GM10248 (cell line): ENCODE results near the gene TMEM80.

Source experiments
- CTCF ChIA-PET: fragments of 300-600 bp; sonication (Branson Sonifier 250); formaldehyde crosslinking; extraction: SDS; loops from one replicate; lab custom pipeline; 2021; ENCODE audit warnings: antibody characterized with exemption; lab: Yijun Ruan, JAX
- POLR2A ChIA-PET: fragments of 350-650 bp; sonication (Branson Sonifier 250); formaldehyde crosslinking; extraction: SDS; loops from one replicate; lab custom pipeline; 2020; ENCODE audit warnings: antibody characterized with exemption; lab: Yijun Ruan, JAX
- DNase-seq: peaks from one replicate; pipeline ENCODE4 v3.0.0; 2012; ENCODE audit errors: extremely low spot score
- TF ChIP-seq, protein P1 (sequence below): IDR thresholded peaks from 2 replicates; pipeline ENCODE4 v1.5.1; 2012; ENCODE audit warnings: mild to moderate bottlenecking, low read depth; ENCODE audit errors: extremely low read depth, missing control alignments, control extremely low read depth

The TMEM80 gene

DNA sequence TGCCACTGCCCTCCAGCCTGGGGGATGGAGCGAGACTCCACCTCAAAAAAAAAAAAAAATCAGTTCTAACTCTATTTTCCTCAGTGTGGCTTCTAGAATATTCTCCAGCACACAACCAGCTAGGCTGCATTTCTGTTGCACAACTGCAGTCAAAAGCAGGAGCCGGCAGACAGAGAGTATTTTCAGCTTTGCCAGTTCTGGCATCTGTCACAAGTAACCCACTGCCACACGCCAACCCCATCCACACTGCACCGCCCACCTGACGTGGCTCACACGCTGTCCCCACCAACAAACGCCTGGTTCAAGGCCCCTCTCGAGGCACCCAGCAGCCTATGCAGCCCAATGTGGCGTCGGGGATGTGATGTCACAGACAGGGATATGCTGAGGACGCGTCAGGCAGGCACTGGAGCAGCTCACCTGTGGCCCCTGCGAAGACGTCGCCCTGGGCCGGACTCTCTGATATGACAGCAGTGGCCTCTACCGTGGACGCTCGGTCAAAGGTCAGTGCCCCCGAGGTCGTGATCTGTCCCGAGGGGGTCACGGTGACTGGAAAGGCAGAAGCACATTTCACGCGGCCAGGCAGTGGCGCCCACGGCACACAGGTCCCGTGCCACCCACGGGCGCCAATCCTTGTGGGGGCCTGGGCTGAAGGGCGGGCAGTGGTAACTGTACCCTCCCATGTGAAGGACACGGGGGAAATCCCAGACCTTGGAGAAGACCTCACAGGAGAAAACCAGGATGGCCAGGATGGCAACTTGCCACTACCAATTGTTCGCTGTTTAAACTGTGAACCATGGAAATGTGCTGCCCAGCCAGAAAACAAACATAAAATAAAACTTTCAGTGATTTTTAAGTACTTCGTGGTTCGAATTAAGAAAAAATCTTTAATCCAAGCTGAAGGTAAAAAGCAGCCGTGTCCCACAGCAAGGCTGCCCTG is 16.1 kb upstream of the TMEM80 start:
- no peak for DNase-seq
- ChIA-PET POLR2A (interaction anchor here (0.6 kb wide), 1 partner anchor 435 kb away, joined by 4 read pairs; no protein-coding TSS in a partner anchor), CTCF (interaction anchor here (1.0 to 2.1 kb wide), 5 partner anchors 13 to 64 kb away, joined by 3 to 9 read pairs (median 4); partner anchors contain the start of genes DEAF1 and TMEM80)
- TF ChIP-seq, protein P1, sequence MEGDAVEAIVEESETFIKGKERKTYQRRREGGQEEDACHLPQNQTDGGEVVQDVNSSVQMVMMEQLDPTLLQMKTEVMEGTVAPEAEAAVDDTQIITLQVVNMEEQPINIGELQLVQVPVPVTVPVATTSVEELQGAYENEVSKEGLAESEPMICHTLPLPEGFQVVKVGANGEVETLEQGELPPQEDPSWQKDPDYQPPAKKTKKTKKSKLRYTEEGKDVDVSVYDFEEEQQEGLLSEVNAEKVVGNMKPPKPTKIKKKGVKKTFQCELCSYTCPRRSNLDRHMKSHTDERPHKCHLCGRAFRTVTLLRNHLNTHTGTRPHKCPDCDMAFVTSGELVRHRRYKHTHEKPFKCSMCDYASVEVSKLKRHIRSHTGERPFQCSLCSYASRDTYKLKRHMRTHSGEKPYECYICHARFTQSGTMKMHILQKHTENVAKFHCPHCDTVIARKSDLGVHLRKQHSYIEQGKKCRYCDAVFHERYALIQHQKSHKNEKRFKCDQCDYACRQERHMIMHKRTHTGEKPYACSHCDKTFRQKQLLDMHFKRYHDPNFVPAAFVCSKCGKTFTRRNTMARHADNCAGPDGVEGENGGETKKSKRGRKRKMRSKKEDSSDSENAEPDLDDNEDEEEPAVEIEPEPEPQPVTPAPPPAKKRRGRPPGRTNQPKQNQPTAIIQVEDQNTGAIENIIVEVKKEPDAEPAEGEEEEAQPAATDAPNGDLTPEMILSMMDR, result no peak

DNA sequence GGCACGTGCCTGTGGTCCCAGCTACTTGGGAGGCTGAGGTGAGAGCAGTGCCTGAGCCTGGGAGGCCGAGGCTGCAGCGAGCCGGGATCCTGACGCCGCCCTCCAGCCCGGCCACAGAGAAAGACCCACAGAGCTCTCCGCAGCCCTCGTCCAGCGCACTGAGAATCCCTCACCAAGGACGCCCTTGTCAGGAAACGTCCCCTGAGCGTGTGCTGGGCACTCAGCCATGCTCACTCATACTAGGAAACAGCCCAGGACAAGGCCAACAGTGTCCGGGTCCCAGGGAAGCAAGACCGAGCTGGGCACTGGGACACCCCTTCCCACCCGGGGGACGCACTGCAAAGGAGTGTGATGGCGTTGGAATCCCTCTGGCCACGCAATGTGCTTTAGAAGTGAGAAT is 15.1 kb upstream of the TMEM80 start:
- CTCF ChIA-PET, result interaction anchor here (1.0 to 2.1 kb wide), 3 partner anchors 13 to 64 kb away, joined by 3 to 9 read pairs (median 4); no protein-coding TSS in a partner anchor
- POLR2A ChIA-PET, result no interaction called here
- no peak for DNase-seq
- TF ChIP-seq, protein P1, result no peak

DNA sequence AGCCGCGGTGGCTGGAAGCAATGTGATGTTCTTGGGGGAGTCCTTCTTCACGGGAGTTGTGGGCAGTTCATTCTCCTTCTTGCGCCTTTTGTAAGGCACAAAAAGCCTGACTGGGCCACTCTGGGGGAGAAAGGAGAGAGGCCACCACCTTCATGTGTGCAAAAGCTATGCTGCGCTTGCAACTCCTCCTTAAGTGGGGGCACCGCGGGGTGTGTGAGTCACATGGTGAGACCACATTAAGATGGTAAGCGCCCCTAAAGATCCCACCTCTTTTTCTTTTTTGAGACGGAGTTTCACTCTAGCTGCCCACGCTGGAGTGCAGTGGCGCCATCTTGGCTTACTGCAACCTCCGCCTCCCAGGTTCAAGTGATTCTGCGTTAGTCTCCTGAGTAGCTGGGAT is 14.6 kb upstream of the TMEM80 start:
- CTCF ChIA-PET, result interaction anchor here (1.3 to 2.1 kb wide), 2 partner anchors 8 to 26 kb away, joined by 3 to 7 read pairs; no protein-coding TSS in a partner anchor
- DNase-seq, result no peak
- TF ChIP-seq, protein P1, result no peak
- POLR2A ChIA-PET, result no interaction called here

DNA sequence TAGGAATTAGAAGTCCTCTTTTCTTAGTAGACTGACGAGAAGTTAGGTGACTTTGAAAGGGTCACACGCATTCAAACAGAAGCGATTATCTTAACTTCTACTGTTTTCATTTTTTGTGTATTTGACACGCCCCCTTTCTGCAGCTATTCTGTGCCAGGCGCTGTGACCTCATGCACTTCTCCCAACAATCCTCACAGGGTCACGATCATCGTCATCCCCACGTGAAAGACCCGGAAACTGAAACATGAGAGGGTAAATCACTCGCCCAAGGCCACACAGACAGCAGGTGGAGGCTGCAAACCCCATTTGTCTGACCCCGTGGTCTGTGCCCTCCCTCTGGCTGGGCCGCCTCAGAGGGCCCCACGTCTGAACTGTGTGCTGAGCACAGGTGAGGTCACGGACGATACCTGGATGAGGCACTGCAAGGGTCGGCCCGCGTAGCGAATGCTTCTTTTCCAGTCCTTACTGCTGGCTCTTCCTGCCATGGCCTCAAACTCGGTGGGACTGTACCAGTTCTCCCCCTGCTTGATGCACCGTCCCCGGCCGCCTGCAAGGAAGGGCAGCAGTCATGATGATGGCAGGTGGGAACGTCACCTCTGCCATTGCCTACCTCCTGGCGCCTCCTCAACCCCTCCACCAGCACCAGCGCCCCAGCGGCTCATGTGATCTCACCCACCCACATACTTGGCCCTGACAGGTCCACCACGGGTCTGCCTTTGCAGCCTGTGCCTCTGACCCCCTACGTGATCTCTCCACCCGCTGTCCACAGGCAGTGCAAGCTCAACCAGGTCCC is 9.0 kb upstream of the TMEM80 start:
- POLR2A ChIA-PET, result no interaction called here

DNA sequence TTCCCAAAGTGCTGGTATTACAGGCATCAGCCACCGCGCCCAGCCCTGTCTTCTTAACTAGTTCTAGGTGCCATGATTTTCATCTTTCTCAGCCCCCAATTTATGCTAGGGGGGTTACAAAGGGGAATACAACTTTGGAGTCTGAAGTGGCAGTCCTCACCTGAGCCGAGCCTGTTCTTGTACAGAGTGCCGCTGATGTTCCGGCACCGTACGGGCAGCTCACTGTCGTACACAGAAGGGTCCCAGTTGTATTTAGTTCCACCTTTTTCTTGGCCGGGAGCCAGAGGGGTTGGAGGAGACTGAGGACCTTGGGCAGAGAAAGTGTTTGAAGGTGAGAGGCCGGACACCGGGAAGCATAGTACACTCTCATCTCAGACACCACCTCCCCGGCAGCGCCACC is 7.9 kb upstream of the TMEM80 start:
- ChIA-PET POLR2A (no interaction called here), CTCF (interaction anchor here (1.2 to 1.6 kb wide), 2 partner anchors 14 to 34 kb away, joined by 3 to 5 read pairs; no protein-coding TSS in a partner anchor)
- TF ChIP-seq, protein P1, result no peak
- DNase-seq, result no peak

More for the DNA sequence above, 9.0 kb upstream of the TMEM80 start:
- TF ChIP-seq, protein P1, result no peak
- no peak for DNase-seq
- CTCF ChIA-PET, result interaction anchor here (1.2 kb wide), 1 partner anchor 12 kb away, joined by 5 read pairs; no protein-coding TSS in a partner anchor

DNA sequence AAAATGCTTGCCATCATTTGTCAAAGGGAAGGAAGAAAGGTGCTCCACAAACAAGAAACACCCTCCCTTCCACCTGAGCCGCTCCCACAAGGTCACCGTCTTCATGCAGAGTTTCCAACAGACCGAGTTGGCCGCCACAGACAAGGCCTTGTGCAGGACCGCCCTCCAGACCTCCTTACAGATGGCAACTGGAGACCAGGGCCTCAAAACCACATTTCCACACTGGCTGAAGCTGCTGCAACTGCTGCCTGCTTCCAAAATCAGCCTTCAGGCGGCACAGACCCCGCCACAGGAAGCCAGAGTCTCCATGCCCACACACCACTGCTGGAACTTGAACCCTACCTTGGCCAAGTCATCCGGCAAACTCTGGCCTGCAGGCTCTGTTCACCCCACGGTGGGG is 6.9 kb upstream of the TMEM80 start:
- ChIA-PET CTCF (interaction anchor here (1.6 kb wide), 1 partner anchor 33 kb away, joined by 3 read pairs; no protein-coding TSS in a partner anchor), POLR2A (no interaction called here)
- no peak for DNase-seq

More for the DNA sequence above, 6.9 kb upstream of the TMEM80 start:
- TF ChIP-seq, protein P1, result no peak
